ENCODE data around the gene CFLAR.

CFLAR gene

GRCh38 chr2:201219328-201220096 lies 103.5 kb downstream of the CFLAR start:
- DNase-seq (ENCODE audit: low spot score) = no peak

GRCh38 chr2:201220102-201220570 lies 104.2 kb downstream of the CFLAR start:
- DNase-seq (ENCODE audit: low spot score) = no peak

- DNase-seq (ENCODE audit: low spot score) = no peak
Measured at GRCh38 chr2:201223089-201224073, 107.4 kb downstream of the CFLAR start.
